HT1080 (cell line): ENCODE measurements around the gene LRRC61. TPM values are rescaled to one million over a fixed set of nuclear protein-coding genes. Genes with fewer than 3 reads are reported as not detected.
"Not testable (repeated sequence)": the region's sequence is repeated elsewhere in the genome, so short reads cannot be mapped to it uniquely, and the experiment has no call there.

Experiments used
- DNase-seq: peaks from one replicate; pipeline ENCODE4 v3.0.0-alpha.2; 2015; ENCODE audit warnings: low read depth
- polyA plus RNA-seq, 2 experiments: library from polyadenylated mRNA; depleted of rRNA; stranded (reverse); fragments of >200 nt; gene quantifications; 2 replicates each; pipeline ENCODE4 v1.2.3, GENCODE V29; 2015
- total RNA-seq: library from RNA; depleted of rRNA; stranded (reverse); fragments of >200 nt; shearing (Covaris generic); gene quantifications from 2 replicates; pipeline ENCODE4 v1.2.3, GENCODE V29; 2014; rRNA removed

Gene LRRC61, protein sequence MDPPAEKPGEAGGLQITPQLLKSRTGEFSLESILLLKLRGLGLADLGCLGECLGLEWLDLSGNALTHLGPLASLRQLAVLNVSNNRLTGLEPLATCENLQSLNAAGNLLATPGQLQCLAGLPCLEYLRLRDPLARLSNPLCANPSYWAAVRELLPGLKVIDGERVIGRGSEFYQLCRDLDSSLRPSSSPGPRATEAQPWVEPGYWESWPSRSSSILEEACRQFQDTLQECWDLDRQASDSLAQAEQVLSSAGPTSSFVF
- not detected in 2 replicates for total RNA-seq
- not detected in 2 replicates for polyA plus RNA-seq (2015; cell fraction: cytosol; rRNA removed)
- polyA plus RNA-seq (2015; cell fraction: nucleus; rRNA removed), result not detected in 2 replicates

- DNase-seq, result no peak
Measured at GRCh38 chr7:150322833-150323681, at the start of gene LRRC61, which contains the start of gene ACTR3C. TSS of gene LRRC61 (plus strand) at chr7:150323355. CDS start at chr7:150336862, 13,507 bp downstream. TSS of gene ACTR3C (minus strand) at chr7:150323545. CDS start at chr7:150295296, 28,249 bp downstream.

DNA sequence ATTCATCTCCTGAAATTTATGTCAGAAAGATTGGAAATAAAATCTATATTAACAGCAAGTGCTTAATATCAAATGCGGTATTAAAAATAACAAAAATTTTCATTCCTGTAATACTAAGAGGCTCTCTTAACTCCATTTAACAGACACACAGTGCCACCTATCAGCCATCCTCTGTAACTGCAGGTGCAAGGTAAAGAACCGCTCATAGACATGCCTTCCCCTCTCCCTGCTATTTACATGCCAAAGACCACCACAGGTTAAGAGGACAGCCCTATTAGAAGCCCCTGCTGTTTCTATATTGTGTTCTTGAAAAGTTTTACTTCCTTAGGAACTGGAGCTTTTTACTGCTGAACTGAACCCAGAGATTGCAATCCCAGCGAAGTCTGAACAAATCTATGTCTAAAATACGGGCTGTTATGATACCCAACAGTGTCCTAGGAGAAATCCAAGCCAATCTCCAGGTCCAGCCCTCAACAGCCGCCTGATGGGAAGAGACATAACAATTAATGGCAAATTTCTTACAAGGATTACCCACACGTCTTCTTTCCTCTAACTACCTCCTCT is 46.9 kb upstream of the LRRC61 start:
- DNase-seq, result peak; percentile 20

DNA sequence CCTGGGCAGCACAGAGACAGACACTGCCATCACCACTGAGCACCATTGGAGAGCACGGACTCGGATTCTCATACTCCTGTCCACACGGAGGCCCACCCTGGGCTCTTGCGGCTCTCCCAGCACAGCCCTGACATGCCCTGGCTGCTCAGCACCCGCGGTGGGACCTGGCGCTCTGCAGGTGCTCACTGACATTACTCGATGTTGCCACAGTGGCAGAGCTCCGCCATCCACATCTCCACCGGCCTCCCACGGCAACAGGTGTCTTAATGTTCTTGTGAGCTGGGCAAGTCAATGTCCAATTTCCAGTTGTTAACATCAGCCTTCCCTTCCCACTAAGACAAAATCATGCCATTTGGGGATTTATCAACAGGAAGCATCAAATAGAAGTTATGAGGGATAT is 44.8 kb upstream of the LRRC61 start:
- not testable (repeated sequence) for DNase-seq

DNA sequence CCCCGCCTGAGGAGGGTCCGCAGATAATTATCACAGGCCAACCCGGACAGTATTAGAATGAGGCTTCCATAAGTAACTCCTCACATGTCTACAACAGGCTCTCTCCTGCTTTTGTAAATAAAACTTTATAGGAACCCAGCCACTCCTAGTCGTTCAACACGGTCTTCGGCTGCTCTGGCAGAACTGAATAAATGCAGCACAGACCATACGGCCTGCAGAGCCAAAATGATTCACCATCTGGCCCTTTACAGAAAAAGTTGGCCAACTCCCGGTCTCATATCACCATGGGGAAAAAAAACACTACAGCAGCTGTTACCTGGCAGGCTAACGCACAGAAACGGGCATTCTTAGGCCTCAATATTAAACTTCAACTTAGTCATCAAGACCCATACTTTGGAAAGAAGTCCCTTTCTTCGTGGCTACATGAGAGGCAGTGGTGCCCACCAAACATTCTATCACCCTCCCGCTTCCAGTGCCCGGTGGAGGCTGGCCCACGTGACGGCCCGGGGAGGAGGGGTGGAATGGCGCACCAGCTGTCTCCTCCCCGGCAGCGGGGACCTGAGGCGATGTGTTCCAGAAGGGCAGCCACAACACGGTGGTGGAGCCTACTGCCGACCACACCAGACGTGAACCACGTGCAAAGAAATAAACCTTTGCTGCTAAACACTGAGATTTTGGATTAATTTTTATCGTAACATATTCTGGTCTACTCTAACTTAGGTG is 41.3 kb upstream of the LRRC61 start:
- not testable (repeated sequence) for DNase-seq

DNA sequence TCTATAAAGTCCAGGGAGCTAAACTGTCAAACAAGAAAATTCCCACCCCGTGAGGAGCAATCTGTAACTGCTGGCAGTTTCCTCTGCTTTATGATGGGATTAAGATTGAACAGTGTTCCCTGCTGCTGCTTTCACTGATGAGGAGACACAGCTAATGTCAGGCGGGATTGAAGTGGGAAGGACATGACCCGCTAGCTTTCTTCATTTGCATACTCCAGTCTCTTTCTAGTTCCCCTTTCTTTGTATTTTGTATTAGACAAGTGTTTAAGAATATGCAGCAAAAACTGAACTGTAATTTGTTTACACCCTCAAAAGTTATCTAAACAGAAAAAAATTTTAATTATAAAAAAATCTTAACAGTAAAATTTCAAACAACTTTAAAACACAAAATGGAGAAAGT is 40.0 kb upstream of the LRRC61 start:
- DNase-seq, result not testable (repeated sequence)

DNA sequence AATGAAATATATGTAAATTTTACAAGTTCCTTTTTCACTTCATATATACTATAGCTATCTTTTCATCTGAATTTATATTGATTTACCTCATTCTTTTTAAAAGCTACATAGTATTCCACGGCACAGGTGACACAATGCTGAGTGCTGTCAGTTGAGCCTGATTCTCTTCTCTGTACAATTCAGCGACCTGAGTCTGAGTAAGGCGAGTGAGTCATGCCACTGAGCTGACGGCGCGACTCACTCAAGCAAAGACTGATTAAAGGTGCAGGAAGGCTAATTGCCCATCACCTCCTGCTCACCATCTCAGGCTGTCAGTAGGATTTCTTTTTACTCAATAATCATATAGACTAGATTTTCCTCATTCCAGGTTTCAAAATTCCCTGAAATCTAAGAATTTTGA is 39.5 kb upstream of the LRRC61 start:
- DNase-seq, result not testable (repeated sequence)

DNA sequence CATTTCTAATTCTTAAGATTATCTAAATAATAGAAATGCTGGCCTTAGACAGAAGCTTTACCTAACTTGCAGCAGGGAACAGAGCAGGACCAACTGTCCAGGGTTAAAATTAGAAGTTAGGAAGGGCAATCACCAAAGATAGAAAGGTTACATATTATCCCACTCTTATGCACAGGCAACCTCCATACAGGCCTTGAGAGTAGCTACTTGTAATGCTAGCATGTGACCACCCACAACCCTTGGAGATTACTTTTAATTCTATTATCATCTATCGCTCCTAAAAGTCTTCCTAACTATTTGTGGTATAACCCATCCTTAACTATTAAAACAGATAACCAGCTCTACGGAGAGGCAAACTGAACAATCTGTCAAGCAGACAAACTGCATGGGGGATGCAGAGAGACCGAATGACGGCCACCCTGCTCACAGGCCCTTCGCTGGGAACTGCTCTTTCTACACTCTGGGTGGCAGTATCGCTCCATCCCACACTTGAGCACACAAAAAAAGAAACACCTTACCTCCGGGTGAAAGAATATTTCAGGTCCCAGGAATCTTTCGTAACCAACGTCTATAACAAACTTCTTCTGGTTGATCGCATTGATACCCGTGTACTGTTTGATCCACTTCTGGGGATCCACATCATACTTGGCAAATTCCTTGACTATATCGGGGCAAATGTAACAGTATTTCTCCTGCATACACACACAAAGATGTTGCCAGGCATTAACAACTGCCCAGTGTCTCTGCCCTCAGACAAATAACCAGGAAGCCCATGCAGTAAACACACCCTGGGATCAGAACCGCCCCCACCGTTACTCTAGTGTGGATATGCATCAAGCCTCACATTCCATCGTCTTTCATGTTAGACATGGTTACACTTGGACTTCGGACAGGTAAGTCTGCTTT is 37.1 kb upstream of the LRRC61 start:
- peak; percentile 42 for DNase-seq

- DNase-seq, result not testable (repeated sequence)
Measured at GRCh38 chr7:150287815-150288214, 35.3 kb upstream of the LRRC61 start.

DNA sequence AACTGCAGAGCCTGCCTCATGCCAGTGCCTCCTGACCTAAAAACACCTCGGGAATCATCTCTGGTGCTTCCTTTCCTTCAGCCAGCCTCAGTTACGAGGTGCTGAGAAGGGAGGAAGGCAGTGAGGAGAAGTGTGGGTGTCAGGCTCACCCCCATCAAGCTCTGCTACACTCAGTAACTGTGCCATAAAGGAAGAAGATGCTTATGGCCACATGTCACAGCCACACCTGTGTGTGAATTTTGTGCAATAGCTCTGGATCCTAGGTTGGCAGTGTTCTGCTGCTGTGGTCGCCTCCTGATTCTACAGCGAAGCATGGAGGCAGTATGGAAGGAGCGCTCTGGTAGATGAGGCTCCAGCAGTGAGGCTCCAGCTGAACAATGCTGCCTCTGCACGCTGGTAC is 34.3 kb upstream of the LRRC61 start:
- DNase-seq, result not testable (repeated sequence)

- DNase-seq, result not testable (repeated sequence)
Measured at GRCh38 chr7:150290317-150290716, 32.8 kb upstream of the LRRC61 start.

DNA sequence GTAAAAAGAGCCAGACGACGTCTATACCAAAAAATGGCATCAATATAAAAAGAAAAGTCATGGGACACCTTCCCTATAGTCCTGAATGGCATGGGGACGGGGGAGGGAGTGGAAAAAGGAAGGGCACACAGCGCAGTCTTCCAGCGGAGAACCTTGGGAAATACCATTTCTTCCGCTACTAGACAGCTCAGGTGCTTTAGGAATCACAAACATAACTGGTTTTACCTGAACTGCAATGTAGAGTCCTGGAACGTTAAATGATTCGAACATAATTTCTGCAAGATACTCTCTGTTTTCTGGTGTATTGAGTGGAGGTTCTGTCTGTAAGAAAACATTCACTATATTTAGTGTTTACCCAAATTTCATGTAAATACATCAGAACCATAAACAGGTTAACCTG is 28.1 kb upstream of the LRRC61 start:
- not testable (repeated sequence) for DNase-seq

GRCh38 chr7:150295614-150296013 is 27.5 kb upstream of the LRRC61 start:
- DNase-seq, result not testable (repeated sequence)

DNA sequence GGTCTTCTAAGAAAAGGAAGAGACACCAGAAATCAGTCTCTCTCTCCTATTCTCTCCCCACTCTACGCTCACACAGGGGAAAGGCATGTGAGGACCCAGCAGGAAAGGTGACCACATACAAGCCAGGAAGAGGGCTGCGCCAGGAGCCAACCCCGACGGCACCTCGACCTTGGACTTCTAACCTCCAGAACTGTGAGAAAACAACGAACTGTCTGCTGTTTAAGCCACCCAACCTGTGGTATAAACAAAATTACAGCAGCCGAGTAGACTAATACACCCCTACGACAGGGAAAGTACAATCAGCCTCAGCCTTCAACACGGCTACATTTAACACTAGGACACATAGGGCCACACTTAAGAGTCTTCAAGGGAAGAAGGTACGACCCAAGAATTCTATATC is 26.4 kb upstream of the LRRC61 start:
- DNase-seq, result not testable (repeated sequence)

- not testable (repeated sequence) for DNase-seq
Measured at GRCh38 chr7:150297978-150298377, 25.2 kb upstream of the LRRC61 start.

DNA sequence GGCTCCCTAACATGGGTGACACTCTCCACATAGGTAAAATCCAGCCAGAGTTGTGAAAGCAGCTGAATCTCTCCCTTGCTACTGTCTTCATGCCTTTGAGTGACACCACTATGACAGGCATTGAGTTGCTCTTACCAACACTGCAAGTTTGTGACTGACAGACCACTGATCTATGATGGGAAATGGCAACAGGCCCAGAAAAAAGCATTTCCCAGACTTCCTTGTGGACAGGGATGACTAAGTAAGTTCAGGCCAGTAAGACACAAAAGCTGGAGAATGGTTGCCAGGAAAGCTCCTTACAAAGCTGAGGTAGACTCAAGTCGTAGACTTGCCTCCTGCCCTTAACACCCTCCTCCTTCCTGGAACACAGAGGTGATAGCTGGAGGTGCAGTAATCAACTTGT is 20.2 kb upstream of the LRRC61 start:
- peak; percentile 77 for DNase-seq

DNA sequence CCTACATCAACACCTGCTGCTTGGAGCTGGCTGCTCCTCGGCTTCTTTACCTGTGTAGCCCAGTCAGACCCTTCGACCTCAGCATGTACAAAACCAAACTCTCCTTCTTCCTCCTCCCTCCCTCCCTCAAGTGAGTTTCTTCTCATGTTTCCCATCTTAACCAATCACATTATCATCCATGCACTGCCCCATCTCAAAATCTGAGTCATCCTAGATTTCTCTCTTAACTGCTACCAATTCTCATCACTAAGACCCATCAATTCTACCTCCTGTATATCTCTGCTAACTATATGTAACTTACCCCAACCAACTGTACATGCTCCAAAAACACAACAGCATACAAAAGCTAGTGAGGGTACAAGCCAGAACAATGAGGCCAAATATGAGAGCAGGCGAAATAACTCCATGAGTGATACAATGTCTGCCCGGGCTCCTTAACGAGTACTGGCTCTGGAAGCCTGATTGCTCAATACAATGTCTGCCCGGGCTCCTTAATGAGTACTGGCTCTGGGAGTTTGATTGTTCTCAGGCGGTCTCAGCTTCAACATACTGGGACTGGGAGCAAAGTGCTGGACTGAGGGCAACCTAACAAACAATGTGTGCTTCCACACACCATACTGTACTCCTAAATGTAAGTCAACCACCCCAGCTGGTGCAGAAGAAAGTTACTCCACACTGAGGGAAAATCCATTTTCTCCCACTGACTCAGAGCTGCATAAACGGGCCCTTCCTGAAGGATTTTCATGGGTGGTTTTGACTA is 18.5 kb upstream of the LRRC61 start:
- not testable (repeated sequence) for DNase-seq

DNA sequence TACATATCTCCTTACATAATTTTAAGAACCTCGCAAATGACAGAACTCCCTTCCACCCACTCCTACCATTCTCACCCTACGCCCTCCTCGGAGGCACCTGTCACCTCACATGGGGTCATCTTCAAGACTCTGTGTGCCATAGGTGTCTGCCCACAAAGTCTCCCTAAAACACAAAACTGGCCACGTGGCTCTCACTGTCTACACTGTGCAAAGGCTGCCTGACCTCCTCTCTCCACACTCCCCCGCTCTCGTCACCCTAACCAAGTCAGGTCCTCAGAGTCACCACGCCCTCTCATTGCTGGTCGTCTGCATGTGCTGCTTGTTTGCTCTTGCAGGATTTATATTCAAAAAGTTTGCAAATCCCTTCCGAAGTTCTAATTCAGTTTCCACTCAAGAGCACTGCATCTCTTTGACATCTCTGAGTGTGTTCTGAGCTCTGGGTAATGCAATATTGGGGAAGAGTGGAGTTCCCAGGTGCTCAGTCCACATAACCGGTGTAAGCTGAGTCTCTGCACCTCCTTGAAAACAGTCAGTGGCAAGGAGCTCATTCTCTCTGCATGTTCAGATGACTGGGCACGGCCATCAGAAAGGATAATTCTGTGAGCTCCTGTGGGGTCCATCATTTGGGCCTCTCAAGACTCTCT is 17.8 kb upstream of the LRRC61 start:
- DNase-seq, result not testable (repeated sequence)

- DNase-seq, result not testable (repeated sequence)
Measured at GRCh38 chr7:150305903-150306284, 17.3 kb upstream of the LRRC61 start.

DNA sequence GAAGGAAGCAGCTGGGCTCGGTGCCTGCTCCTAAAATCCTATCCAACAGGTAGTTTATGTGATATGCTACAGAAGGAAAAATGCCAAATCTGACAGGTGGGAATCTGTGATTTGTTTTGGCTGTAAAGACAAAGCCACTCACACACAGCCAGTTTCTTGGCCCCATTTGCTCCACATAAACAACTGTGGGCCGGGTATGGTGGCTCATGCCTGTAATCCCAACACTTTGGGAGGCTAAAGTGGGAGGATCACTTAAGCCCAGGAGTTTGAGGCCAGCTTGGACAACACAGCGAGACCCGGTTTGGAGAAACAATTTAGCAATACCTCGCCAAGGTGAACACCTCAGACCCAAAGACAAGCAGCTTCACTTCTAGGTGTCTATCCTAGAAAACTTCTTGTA is 16.8 kb upstream of the LRRC61 start:
- DNase-seq, result not testable (repeated sequence)
